B cell (primary cell): ENCODE results near the gene FHIT. TPM values are rescaled to one million over a fixed set of nuclear protein-coding genes. Genes with fewer than 3 reads are reported as not detected.

Source experiments
- ATAC-seq: fragments of 200-7000 bp; cut with Tn5 transposase; one replicate; pipeline ENCODE4 v1.10.0; 2021; ENCODE audit warnings: low read depth, mild to moderate bottlenecking, moderate number of reproducible peaks, moderate library complexity
- CTCF ChIA-PET: fragments of 350-600 bp; sonication (Branson Sonifier 250); formaldehyde crosslinking; loops from one replicate; lab custom pipeline; 2021; ENCODE audit warnings: antibody characterized with exemption, inconsistent platforms; lab: Charles Lee
- POLR2A ChIA-PET: fragments of 350-600 bp; sonication (Branson Sonifier 250); formaldehyde crosslinking; loops from one replicate; lab custom pipeline; 2021; ENCODE audit warnings: antibody characterized with exemption; lab: Charles Lee
- DNase-seq: peaks from one replicate; pipeline ENCODE4 v3.0.0; 2013
- H2AFZ ChIP-seq: 2 replicates; pipeline ENCODE4 v1.6.1; 2012; ENCODE audit warnings: mild to moderate bottlenecking, low read depth, low read length; ENCODE audit not compliant: insufficient read depth, poor library complexity, severe bottlenecking
- H3K27ac ChIP-seq, 2 donors: 1 replicate in 1 of 2; 2 replicates in 1 of 2; pipeline ENCODE4 v1.5.1; 2012 to 2013; ENCODE audit warnings: low read length in 2 of 2, mild to moderate bottlenecking in 2 of 2, moderate library complexity in 1 of 2
- H3K27me3 ChIP-seq, 4 experiments: fragments of 200-600 bp in 1 of 4; sonication (generic) in 1 of 4; replicated peaks in 1 of 4; 1 replicate in 2 of 4; 2 replicates in 2 of 4; pipeline versions ENCODE4 v1.6.1 to v1.7.0; 2013 to 2016; ENCODE audit warnings: low read length in 3 of 4, mild to moderate bottlenecking in 2 of 4, mixed read lengths in 1 of 4, moderate library complexity in 1 of 4; ENCODE audit not compliant: insufficient read depth in 4 of 4, control insufficient read depth in 3 of 4; ENCODE audit errors: control extremely low read depth in 1 of 4
- H3K36me3 ChIP-seq, 2 experiments: replicated peaks in 1 of 2; 1 replicate in 1 of 2; 2 replicates in 1 of 2; pipeline versions ENCODE4 v1.6.1 to v1.7.1; 2013; ENCODE audit warnings: low read length in 1 of 2; ENCODE audit not compliant: insufficient read depth in 2 of 2, control insufficient read depth in 1 of 2; ENCODE audit errors: control extremely low read depth in 1 of 2, extremely low read depth in 1 of 2
- H3K4me1 ChIP-seq, 2 donors: fragments of 200-600 bp in 1 of 2; sonication (generic) in 1 of 2; 1 replicate in 1 of 2; 2 replicates in 1 of 2; pipeline versions ENCODE4 v1.5.1 to v1.6.1; 2013 to 2017; ENCODE audit warnings: low read length in 2 of 2; ENCODE audit not compliant: control insufficient read depth in 2 of 2, insufficient read depth in 2 of 2
- H3K4me2 ChIP-seq: replicated peaks from 2 replicates; pipeline ENCODE3; 2012; ENCODE audit warnings: mild to moderate bottlenecking, low read depth, low read length; ENCODE audit not compliant: poor library complexity, severe bottlenecking
- H3K4me3 ChIP-seq, 5 experiments: fragments of 200-600 bp in 1 of 5; sonication (generic) in 1 of 5; 1 replicate in 3 of 5; 2 replicates in 2 of 5; pipeline versions ENCODE4 v1.5.1 to v1.7.0; 2011 to 2016; ENCODE audit warnings: low read length in 4 of 5, mild to moderate bottlenecking in 4 of 5, low read depth in 2 of 5, control low read depth in 1 of 5, moderate library complexity in 1 of 5; ENCODE audit not compliant: insufficient read depth in 1 of 5; ENCODE audit errors: control extremely low read depth in 1 of 5, extremely low read depth in 1 of 5
- H3K79me2 ChIP-seq: fragments of 200-600 bp; sonication (generic); one replicate; pipeline ENCODE4 v1.6.0; 2016; ENCODE audit warnings: low read length; ENCODE audit not compliant: control insufficient read depth, insufficient read depth
- H3K9ac ChIP-seq: fragments of 200-600 bp; sonication (generic); 2 replicates; pipeline ENCODE4 v1.6.1; 2017; ENCODE audit warnings: mild to moderate bottlenecking, low read length, moderate library complexity
- H3K9me3 ChIP-seq, 3 donors: one replicate each; pipeline versions ENCODE4 v1.6.1 to v1.7.1; 2013; ENCODE audit warnings: low read length in 2 of 3; ENCODE audit not compliant: control insufficient read depth in 2 of 3, insufficient read depth in 1 of 3; ENCODE audit errors: control extremely low read depth in 1 of 3
- H4K20me1 ChIP-seq: 2 replicates; pipeline ENCODE4 v1.6.0; 2012; ENCODE audit warnings: mild to moderate bottlenecking, low read length; ENCODE audit not compliant: insufficient read depth, control insufficient read depth, poor library complexity, severe bottlenecking
- H3K27ac Mint-ChIP-seq: one replicate; pipeline ENCODE4 v1.8.0; 2021; ENCODE audit warnings: mixed read lengths
- H3K27me3 Mint-ChIP-seq: one replicate; pipeline ENCODE4 v1.8.0; 2021; ENCODE audit warnings: mixed read lengths
- H3K4me1 Mint-ChIP-seq: one replicate; pipeline ENCODE4 v1.8.0; 2021; ENCODE audit warnings: mixed read lengths
- H3K4me3 Mint-ChIP-seq: one replicate; pipeline ENCODE4 v1.8.0; 2021; ENCODE audit warnings: mixed read lengths
- H3K9me3 Mint-ChIP-seq: one replicate; pipeline ENCODE4 v1.8.0; 2022; ENCODE audit warnings: mixed read lengths; ENCODE audit not compliant: insufficient read depth
- EZH2 ChIP-seq: IDR thresholded peaks from 2 replicates; pipeline ENCODE4 v1.6.1; 2012; ENCODE audit warnings: borderline replicate concordance, low read depth, mild to moderate bottlenecking, moderate library complexity, low read length; ENCODE audit not compliant: insufficient read depth, poor library complexity, severe bottlenecking
- WGBS: methylation state at CpG from one replicate; pipeline ENCODE4 v1.1.5; 2013; ENCODE audit warnings: missing lambda C conversion rate; ENCODE audit not compliant: insufficient coverage; 5-methylcytosine and 5-hydroxymethylcytosine counted together
- intact Hi-C: fragments of 100-400 bp; cut with micrococcal nuclease; formaldehyde crosslinking; loops from one replicate; pipeline ENCODE4 v1.10.0; 2022
- polyA plus RNA-seq: library from polyadenylated mRNA; depleted of rRNA; stranded (reverse); fragments of >200 nt; gene quantifications from 2 replicates; pipeline ENCODE4 v1.2.3, GENCODE V29; 2012
- total RNA-seq, 2 donors: library from RNA; stranded (reverse); fragments of 120-200 nt in 1 of 2; gene quantifications; 1 replicate in 1 of 2; 2 replicates in 1 of 2; pipeline versions ENCODE4 v1.2.3 to v1.2.4, GENCODE V29; 2013 to 2022
- TF ChIP-seq, protein P1 (sequence below): fragments of 200-600 bp; IDR thresholded peaks from one replicate; pipeline ENCODE4 v1.8.0; 2022; ENCODE audit warnings: antibody characterized with exemption, mild to moderate bottlenecking

FHIT gene
- total and polyA plus RNA-seq, 2 donors (not counting 1 experiment from before 2014, with no cell fraction given) = 1.7 to 7.8 TPM

- no peaks in the 10 kb centered on the region for H3K27me3 Mint-ChIP-seq
- H2AFZ ChIP-seq = no peak overlapping the region
- no peaks in the 10 kb centered on the region for H3K36me3 ChIP-seq
- H3K27me3 ChIP-seq = no peaks in the 10 kb centered on the region
- no peak overlapping the region for H3K4me3 Mint-ChIP-seq
- H3K4me1 ChIP-seq = no peaks in the 10 kb centered on the region
- H3K4me2 ChIP-seq = no peak overlapping the region
- ATAC-seq (no peak), DNase-seq (no peak)
- ChIA-PET CTCF (no interaction called here), POLR2A (no interaction called here)
- H3K79me2 ChIP-seq = no peaks in the 10 kb centered on the region
- no peaks in the 10 kb centered on the region for H4K20me1 ChIP-seq
- 95% methylated on average over 8 of the region's 9 CpGs for WGBS
- H3K9ac ChIP-seq = no peak overlapping the region
- H3K9me3 ChIP-seq = peaks cover 0 to 1% (median 0%) of the 10 kb centered on the region in 3 donors
- H3K9me3 Mint-ChIP-seq = no peaks in the 10 kb centered on the region
- no peak for TF ChIP-seq EZH2
- TF ChIP-seq, protein P1, sequence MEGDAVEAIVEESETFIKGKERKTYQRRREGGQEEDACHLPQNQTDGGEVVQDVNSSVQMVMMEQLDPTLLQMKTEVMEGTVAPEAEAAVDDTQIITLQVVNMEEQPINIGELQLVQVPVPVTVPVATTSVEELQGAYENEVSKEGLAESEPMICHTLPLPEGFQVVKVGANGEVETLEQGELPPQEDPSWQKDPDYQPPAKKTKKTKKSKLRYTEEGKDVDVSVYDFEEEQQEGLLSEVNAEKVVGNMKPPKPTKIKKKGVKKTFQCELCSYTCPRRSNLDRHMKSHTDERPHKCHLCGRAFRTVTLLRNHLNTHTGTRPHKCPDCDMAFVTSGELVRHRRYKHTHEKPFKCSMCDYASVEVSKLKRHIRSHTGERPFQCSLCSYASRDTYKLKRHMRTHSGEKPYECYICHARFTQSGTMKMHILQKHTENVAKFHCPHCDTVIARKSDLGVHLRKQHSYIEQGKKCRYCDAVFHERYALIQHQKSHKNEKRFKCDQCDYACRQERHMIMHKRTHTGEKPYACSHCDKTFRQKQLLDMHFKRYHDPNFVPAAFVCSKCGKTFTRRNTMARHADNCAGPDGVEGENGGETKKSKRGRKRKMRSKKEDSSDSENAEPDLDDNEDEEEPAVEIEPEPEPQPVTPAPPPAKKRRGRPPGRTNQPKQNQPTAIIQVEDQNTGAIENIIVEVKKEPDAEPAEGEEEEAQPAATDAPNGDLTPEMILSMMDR = no peak
- no peaks in the 10 kb centered on the region for H3K4me1 Mint-ChIP-seq
- no peak overlapping the region for H3K27ac ChIP-seq
- H3K4me3 ChIP-seq = no peak overlapping the region
- H3K27ac Mint-ChIP-seq = no peak overlapping the region
- intact Hi-C loops = no loop called here
Observed at GRCh38 chr3:60514085-60514649, 737.1 kb downstream of the FHIT start.

DNA sequence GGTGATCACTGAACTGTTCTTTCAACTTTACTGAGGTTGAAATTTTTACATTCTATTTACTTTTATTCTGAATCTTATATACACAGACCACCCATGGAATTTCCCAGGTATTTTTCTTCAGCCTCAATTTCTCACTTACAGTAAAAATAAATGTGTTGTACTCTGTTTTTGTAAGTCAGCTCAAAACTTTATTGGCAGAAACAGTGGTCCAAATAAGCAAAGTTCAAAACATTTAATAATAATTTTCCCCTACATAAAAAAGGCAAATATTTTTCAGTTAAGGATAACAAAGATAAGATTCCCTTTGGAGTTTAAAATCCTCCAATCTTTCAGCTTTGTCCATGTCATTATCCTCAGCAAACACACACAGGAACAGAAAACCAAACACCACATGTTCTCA, 738.0 kb downstream of the FHIT start:
- no peak for TF ChIP-seq EZH2
- TF ChIP-seq, protein P1 = no peak
- Mint-ChIP-seq H3K4me3 (no peak overlapping the region), H3K27ac (no peak overlapping the region), H3K9me3 (no peaks in the 10 kb centered on the region), H3K4me1 (no peaks in the 10 kb centered on the region), H3K27me3 (no peaks in the 10 kb centered on the region)
- intact Hi-C loops = no loop called here
- Histone ChIP-seq H2AFZ (no peak overlapping the region), H3K27ac (no peak overlapping the region), H3K4me2 (no peak overlapping the region), H3K9ac (no peak overlapping the region), H3K79me2 (no peaks in the 10 kb centered on the region), H3K4me3 (no peak overlapping the region), H3K36me3 (no peaks in the 10 kb centered on the region), H3K9me3 (peaks cover 0 to 2% (median 0%) of the 10 kb centered on the region in 3 donors), H3K4me1 (no peaks in the 10 kb centered on the region), H3K27me3 (no peaks in the 10 kb centered on the region), H4K20me1 (no peaks in the 10 kb centered on the region)
- ChIA-PET POLR2A (no interaction called here), CTCF (no interaction called here)
- ATAC-seq (no peak), DNase-seq (no peak)
